Calu3 (cell line): ENCODE results near the gene NR1H2. TPM values are rescaled to one million over a fixed set of nuclear protein-coding genes. Genes with fewer than 3 reads are reported as not detected.

ENCODE experiments used
- BruUV-seq: library from RNA; stranded (reverse); fragments of 400-500 nt; replicated peaks from 2 replicates; lab custom pipeline; 2021; lab: Mats Ljungman, UMichigan
- CTCF ChIA-PET: fragments of 300-600 bp; sonication (Branson Sonifier 250); formaldehyde crosslinking; loops from one replicate; lab custom pipeline; 2022; ENCODE audit warnings: antibody characterized with exemption; lab: Charles Lee
- DNase-seq: peaks from one replicate; pipeline ENCODE4 v3.0.0; 2022
- H3K27ac Mint-ChIP-seq: one replicate; pipeline ENCODE4 v1.8.0; 2022; ENCODE audit warnings: mixed read lengths; ENCODE audit not compliant: unreplicated experiment
- H3K27me3 Mint-ChIP-seq: one replicate; pipeline ENCODE4 v1.8.0; 2022; ENCODE audit warnings: mixed read lengths; ENCODE audit not compliant: unreplicated experiment
- H3K36me3 Mint-ChIP-seq: one replicate; pipeline ENCODE4 v1.8.0; 2022; ENCODE audit warnings: mild to moderate bottlenecking, moderate library complexity, mixed read lengths; ENCODE audit not compliant: insufficient read depth, unreplicated experiment
- H3K4me1 Mint-ChIP-seq: one replicate; pipeline ENCODE4 v1.8.0; 2022; ENCODE audit warnings: mild to moderate bottlenecking, low read depth, mixed read lengths; ENCODE audit not compliant: unreplicated experiment
- H3K4me3 Mint-ChIP-seq: one replicate; pipeline ENCODE4 v1.8.0; 2022; ENCODE audit warnings: mild to moderate bottlenecking, low read depth, moderate library complexity, mixed read lengths; ENCODE audit not compliant: unreplicated experiment
- H3K9me3 Mint-ChIP-seq: one replicate; pipeline ENCODE4 v1.8.0; 2022; ENCODE audit warnings: low read depth, mixed read lengths; ENCODE audit not compliant: unreplicated experiment
- CTCF ChIP-seq: fragments of 200-600 bp; IDR thresholded peaks from one replicate; pipeline ENCODE4 v1.8.0; 2022; ENCODE audit warnings: antibody characterized with exemption; ENCODE audit not compliant: unreplicated experiment
- intact Hi-C: fragments of 100-400 bp; cut with micrococcal nuclease; formaldehyde crosslinking; loops from one replicate; pipeline ENCODE4 v1.10.0; 2022; ENCODE audit not compliant: unreplicated experiment
- total RNA-seq: library from RNA; stranded (reverse); gene quantifications from 2 replicates; pipeline ENCODE4 v1.2.3, GENCODE V29; 2022

NR1H2 gene
- total RNA-seq, 1 experiment from 2014 or later, result 77.5 TPM

- Mint-ChIP-seq H3K4me3 (peak overlapping the region; percentile 93), H3K27ac (peak overlapping the region; percentile 99), H3K27me3 (no peaks in the 10 kb centered on the region), H3K4me1 (peaks cover 19% of the 10 kb centered on the region), H3K36me3 (peaks cover 54% of the 10 kb centered on the region), H3K9me3 (no peaks in the 10 kb centered on the region)
- DNase-seq, result no peak
- intact Hi-C loops, result no loop called here
- no peak for TF ChIP-seq CTCF
- no TSS peak for BruUV-seq
- CTCF ChIA-PET, result no interaction called here
Measured at GRCh38 chr19:50378169-50378862, 2.1 kb downstream of the NR1H2 start.

GRCh38 chr19:50378863-50379236, 2.6 kb downstream of the NR1H2 start:
- Mint-ChIP-seq H3K27ac (no peak overlapping the region), H3K4me1 (peaks cover 25% of the 10 kb centered on the region), H3K36me3 (peaks cover 60% of the 10 kb centered on the region), H3K4me3 (no peak overlapping the region), H3K27me3 (no peaks in the 10 kb centered on the region), H3K9me3 (no peaks in the 10 kb centered on the region)
- DNase-seq, result no peak
- intact Hi-C loops, result no loop called here
- BruUV-seq, result no TSS peak
- CTCF ChIA-PET, result no interaction called here
- no peak for TF ChIP-seq CTCF

- no peaks in the 10 kb centered on the region for H3K27me3 Mint-ChIP-seq
- no TSS peak for BruUV-seq
- H3K9me3 Mint-ChIP-seq, result no peaks in the 10 kb centered on the region
- CTCF ChIA-PET, result no interaction called here
- TF ChIP-seq CTCF, result no peak
- H3K27ac Mint-ChIP-seq, result no peak overlapping the region
- peaks cover 32% of the 10 kb centered on the region for H3K4me1 Mint-ChIP-seq
- intact Hi-C loops, result no loop called here
- no peak for DNase-seq
- H3K4me3 Mint-ChIP-seq, result no peak overlapping the region
- H3K36me3 Mint-ChIP-seq, result peaks cover 67% of the 10 kb centered on the region
Measured at GRCh38 chr19:50379602-50380001, 3.3 kb downstream of the NR1H2 start.

- Mint-ChIP-seq H3K4me3 (no peak overlapping the region), H3K4me1 (peaks cover 38% of the 10 kb centered on the region), H3K9me3 (no peaks in the 10 kb centered on the region), H3K27ac (no peak overlapping the region), H3K27me3 (no peaks in the 10 kb centered on the region), H3K36me3 (peaks cover 73% of the 10 kb centered on the region)
- TF ChIP-seq CTCF, result no peak
- intact Hi-C loops, result no loop called here
- no peak for DNase-seq
- CTCF ChIA-PET, result no interaction called here
- BruUV-seq, result no TSS peak
Measured at GRCh38 chr19:50380137-50380536, 3.9 kb downstream of the NR1H2 start.
